HG03469 (cell line): ENCODE data around the gene CHERP.
A peak's percentile ranks its signal among the peaks of the same experiment; 100 is the strongest.
"Not testable (repeated sequence)": the region's sequence is repeated elsewhere in the genome, so short reads cannot be mapped to it uniquely, and the experiment has no call there.

ENCODE experiments used
- ATAC-seq: cut with Tn5 transposase; IDR thresholded peaks from one replicate; pipeline ENCODE4 v1.9.1; 2021; ENCODE audit warnings: mild to moderate bottlenecking, moderate library complexity, moderate number of reproducible peaks; ENCODE audit not compliant: unreplicated experiment

CHERP gene

DNA sequence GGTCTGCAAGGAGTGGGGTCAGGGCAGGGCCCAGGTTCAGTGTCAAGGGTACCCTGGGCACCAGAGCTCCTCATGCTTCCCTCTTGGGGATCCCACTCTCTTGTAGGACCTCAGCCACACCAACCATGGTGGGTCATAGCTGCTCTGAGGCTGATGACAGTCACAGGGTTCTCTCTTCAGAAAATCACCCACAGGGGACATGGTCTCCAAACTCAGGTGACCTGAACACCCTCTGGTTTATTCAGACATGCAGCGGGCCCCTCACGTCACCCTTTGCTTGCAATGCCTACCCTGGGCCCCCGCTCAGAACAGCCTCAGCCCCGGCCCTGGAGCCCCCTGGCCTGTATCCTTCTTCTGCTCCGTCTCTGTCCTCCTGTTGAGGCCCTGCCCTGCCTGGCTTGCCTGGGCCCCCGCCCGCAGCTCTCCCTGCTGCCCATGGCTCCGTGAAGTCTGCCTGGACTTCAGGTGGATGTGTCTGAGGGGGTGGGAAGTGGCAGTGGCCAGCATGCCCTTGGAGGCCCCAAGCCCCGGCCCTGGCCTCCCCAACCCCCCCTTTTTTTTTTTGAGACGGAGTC, 20.4 kb downstream of the CHERP start:
- no peak for ATAC-seq

DNA sequence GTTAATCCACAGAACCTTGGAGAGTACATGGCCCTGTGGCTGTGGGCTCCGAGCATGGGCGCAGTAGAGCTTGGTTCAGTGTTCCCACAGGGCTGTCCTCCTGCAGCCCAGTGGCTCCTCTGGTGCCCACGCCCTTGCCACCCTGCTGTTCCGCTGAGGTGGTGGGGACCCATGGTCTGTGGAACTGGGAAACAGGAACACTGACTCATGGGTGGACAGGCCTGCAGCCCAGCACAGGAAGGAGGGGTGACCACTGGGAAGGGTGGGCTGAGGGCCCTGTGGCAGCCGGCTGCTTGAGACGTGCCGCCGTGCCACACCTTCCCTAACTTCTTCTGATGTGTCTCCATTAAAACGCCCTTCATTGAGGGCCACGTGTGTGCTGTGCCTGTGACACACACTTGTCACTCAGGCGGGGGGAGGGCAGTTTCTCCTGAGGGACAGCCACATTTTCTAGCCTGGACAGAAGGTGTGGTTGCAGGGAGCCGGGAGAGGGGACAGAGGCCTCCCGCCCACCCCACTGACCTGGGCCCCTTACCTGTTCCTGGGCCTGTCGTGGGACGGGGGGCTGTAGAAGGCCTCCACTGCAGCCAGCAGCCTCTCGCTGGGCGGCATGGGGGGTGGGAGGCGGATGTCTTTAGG, 21.1 kb downstream of the CHERP start:
- ATAC-seq: no peak

DNA sequence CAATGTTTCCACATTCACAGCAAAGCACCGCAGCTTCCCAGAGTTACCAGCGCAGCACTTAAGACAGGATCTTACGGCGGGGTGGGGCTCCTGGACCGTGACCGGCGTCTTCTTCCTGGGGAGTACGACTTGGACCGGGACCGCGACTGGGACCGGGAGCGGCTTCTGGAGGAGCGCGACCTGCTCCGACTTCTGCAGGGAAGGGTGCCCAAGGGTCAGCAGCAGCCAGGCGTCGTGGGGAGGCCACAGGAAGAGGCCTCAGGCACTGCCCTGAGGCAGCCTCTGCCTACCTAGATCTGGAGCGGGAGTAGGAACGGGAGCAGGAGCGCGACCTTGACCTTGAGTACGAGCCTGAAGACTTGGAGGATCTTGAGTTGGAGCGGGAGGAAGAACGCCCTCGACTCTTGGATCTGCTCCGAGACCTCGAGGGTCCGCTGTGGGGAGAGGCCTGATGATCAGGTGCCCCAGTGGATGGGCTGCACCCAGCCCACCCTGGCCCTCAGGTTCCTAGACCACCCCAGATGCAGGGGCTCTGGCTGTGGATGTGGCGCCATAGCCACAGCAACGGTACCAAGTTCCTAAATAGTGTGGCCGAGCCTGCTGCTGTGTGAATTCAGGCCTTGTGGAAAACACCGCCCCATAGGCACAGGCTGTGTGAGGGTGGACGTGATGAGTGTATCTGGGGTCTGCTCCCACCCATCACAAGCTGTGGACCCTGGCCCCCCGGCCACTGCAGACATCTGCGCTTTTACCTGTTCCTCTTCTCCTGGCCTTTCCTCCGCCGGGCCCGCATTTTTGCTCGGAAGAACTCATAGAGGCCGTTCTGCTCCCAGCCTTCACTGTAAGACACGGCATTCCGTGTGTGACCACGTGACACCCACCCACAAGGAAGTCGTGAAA, 21.9 kb downstream of the CHERP start:
- no peak for ATAC-seq

DNA sequence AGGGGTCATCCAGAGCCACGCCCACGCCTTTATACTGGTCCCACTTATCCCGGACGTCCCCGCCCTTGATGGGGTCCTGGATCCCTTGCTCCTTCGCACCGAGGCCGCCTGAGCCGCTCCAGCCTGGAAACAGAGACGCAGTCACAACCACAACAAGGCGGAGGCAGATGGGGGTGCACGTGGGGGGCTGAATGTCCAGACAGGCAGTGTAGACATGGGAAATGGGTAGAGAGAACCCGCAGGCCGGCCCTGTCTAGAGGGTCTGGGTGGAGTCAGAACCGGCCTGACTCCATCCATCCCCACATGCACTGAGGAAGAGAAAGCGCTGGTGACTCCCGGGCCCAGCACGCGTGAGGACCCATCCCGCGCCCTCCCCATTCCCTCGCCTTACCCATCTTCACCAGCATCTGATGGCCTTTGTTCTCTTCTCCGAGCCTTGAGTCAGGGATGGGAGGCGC, 23.0 kb downstream of the CHERP start:
- no peak for ATAC-seq

DNA sequence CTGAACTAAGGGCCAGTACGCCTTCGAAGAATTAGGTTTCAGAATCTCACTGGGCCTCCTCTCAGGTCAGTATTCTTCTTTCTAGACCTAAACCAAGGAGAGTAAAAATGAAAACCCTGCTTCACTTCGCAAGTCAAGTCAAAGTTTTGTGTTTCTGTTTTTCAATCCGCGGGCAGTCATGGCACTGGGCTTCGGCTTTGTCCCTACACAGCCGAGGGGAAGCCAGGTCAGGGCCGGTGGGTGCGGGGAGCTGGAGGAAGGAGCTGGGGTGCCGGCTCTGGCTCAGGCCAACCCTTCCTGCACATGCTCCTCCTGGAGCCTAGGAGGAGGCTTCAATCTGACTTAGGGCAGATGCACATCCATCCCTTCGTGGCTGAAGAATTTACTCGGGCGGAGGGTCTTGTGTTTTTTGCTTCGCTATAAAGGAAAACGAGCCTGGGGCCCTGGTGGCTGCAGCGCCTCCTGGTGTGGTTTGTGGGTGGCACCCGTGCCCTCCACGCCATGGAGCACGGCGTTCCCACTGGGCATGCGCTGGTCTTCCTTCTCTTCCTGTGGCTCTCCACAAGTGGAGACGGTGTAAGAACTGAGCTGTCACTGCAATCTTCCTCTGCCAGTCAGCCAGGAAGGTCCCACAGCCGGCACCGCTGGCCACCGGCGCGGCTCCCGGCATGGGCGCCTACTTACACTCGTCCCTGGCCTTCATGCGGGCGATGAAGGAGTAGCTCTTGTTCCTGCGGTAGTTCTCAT, 23.6 kb downstream of the CHERP start:
- no peak for ATAC-seq

DNA sequence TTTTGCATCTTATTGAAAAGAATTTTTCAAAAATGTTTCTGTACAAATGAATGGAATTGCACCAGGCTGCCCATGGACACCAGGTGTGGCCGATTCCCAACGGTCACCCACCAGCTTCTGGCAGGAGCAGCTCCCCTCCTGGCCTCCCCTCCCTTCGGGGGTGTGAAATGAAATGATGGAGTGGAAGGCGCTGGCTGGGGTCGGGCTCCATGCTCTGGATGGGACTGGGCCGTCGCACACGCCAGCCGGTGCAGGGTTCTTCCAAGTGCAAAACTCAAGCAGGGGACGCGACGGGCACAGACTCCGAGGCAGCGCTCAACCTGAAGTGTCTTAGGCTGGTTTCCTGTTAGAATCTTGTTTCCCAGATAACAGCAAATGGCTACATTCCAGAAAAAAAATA, 24.2 kb downstream of the CHERP start:
- ATAC-seq: no peak

DNA sequence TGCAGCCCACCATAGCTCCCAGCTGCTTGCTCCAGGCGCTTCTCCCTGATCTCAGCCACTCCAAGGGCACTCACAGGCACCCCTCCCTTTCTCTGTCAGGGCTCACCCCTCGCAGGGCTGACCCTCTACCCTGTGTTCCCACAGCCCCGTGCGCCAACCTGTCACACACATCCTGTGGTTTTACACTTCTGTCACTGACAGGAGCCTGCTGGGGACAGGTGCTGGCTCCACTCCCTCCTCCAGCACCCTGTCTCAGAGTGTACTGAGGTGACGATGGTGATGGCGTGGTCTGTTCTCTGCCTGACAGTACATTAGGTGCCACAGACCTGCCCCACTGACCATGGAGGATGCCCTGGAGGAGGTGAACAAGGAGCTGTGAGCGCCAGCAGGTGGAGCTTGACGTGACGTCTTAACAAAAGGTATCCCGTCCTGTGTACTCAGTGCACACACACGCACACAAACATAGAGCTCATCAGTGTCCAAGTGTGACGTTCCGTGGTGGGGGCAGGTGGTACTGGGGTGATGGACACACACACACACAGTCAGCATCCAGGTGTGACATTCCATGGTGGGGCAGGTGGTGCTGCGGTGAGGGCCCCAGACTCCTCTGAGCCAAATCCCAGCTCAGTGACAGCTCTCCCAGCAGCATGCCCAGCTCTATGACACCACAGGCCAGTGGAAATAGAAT, 25.2 kb downstream of the CHERP start:
- ATAC-seq: no peak

DNA sequence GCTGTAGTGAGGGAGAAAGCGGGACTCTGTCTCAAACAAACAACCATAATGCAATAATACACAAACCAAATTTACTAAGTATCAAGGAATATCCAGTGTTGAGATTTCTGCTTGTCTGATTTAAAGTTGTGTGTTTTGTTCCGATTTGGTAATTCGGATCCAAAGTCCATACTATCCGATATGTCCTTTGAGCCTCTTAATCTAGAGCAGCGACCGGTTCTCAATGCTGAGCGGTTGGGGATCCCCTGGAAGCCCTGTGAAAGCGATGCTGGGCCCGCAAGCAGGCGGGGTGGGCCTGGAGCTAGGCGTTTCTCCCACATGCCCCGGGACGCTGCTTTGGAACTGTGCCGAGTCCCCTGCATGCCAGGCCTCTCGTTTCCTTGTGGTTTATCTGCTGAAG, 25.9 kb downstream of the CHERP start:
- no peak for ATAC-seq

DNA sequence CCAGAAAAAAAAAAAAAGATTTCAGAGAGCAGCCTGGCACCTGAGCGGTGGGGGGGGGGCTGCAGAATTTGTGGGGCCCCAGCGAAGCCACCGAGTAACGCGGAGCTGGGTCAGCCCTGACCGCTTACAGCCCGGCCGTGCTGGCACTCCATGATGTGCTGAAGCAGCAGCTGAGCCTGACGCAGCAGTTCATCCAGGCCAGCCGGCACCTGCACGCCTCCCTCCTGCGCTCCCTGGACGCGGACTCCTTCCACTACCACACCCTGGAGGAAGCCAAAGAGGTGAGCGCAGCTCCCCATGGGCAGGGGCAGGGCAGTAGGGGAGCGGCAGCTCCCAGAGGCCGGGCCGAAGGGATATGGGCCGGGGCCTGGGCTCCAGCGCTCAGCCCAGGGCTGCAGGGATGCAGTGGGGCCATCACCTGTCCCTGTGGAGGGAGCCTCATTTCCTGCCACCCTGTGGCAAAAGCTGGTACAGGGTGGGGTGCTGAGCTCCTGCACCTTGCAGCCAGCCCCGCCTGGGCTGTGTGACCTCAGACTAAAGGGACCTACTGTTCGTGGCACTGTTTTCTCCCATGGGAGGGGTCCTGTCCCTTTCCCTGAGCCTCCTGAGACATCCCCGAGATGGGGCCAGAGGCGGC, 27.7 kb downstream of the CHERP start:
- ATAC-seq: no peak

DNA sequence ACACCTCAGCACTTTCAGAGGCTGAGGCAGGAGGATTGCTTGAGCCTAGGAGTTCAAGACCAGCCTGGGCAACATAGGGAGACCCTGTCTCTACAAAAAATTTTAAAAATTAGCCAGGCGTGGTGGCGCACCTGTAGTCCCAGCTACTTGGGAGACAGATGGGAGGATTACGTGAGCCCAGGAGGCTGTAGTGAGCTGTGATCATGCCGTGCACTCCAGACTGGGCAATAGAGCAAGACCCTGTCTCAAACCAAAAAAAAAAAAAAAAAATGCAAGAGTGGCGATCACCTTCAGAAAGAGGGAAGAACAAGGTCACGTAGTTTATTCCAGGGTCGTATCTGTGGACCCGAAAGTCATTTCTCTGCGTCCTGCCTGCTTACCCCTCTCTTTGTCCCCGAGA, 29.6 kb downstream of the CHERP start:
- not testable (repeated sequence) for ATAC-seq

DNA sequence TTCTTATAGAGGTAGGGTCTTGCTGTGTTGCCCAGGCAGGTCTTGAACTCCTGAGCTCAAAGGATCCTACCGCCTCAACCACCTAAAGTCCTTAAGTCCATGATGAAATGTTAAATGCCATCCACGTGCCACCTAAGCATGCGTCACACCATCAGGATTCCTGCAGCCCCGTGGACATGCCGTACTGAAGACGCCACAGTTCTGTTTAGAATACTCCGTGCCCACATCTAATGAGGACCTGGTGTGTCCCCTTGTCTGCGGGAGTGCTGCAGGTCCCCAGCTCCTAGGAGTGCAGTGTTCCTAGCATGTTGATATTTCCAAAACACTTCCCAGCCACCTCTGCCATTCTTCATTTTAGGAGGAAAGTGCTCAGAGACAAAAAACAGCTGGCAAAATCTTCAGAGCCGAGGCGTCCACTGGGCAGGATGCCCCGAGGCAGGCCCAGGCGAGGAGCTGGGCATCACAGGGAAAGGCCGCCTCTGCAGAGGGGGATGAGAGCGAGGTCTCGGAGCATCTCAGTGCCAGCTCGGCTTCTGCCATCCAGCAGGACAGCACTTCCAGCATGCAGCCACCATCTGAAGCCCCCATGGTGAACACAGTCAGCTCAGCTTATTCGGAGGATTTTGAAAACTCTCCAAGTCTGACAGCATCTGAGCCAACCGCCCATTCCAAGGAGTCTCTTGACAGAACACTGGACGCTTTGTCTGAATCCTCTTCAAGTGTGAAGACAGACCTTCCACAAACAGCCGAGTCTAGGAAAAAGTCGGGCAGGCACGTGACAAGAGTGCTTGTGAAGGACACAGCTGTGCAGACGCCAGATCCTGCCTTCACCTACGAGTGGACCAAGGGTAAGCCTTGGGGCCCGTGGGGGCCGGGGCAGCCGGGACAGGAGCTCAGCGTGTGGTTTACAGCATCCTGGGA, 32.8 kb downstream of the CHERP start:
- no peak for ATAC-seq

DNA sequence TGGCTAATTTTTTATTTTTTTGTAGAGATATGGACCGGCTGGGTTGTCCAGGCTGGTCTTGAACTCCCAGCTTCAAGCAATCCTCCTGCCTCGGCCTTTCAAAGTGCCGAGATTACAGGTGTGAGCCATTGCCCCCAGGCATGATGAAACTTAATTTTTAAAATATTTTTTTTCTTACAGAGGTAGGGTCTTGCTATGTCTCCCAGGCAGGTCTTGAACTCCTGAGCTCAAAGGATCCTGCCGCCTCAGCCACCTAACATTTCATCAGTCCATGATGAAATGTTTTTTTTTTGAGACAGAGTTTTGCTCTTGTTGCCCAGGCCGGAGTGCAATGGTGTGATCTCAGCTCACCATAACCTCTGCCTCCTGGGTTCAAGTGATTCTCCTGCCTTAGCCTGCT, 33.7 kb downstream of the CHERP start:
- no peak for ATAC-seq

DNA sequence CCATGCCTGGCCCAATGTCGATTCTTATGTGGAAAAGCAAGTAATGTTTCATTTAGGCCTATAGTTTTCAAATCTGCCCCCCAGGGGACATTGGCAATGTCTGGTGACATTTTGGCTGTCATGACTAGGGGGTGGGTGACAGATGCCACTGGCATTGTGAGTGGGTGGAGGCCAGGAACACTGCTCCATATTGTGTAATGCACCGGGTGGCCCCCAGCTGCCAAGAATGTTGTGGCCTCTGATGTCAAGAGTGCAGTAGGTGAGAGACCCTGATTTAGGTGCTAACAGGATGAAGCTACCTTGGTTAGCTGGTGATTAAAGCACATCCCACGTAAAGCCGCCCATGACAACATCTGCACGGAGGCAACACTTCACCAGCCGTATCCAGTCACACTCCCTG, 35.3 kb downstream of the CHERP start:
- ATAC-seq: no peak

DNA sequence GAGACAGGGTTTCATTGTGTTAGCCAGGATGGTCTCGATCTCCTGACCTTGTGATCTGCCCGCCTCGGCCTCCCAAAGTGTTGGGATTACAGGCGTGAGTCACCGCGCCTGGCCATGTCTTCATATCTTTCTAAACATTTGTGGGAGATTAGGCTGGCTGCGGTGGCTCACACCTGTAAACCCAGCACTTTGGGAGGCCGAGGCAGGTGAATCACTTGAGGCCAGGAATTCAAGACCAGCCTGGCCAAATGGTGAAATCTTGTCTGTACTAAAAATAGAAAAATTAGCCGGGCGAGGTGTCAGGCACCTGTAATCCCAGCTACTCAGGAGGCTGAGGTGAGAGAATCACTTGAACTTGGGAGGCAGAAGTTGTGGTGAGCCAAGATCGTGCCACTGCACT, 36.1 kb downstream of the CHERP start:
- not testable (repeated sequence) for ATAC-seq

DNA sequence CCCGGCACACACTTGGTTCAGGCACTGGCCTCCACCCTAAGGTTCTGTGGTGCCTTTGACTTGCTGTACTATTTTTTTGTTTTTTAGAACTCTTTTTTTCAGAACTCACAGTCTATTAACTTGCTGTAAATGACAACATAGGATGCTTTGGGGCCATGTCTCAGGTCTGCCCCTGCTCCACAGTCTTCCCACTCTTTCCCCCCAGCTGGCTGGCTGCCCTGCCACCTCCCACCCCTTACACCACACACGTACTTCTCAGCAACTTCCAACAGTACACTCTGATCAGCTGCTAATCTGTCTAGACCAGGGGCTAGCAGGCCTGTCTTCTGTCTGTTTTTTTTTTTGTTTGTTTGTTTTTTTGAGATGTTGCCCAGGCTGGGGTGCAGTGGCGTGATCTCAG, 38.0 kb downstream of the CHERP start:
- ATAC-seq: no peak

DNA sequence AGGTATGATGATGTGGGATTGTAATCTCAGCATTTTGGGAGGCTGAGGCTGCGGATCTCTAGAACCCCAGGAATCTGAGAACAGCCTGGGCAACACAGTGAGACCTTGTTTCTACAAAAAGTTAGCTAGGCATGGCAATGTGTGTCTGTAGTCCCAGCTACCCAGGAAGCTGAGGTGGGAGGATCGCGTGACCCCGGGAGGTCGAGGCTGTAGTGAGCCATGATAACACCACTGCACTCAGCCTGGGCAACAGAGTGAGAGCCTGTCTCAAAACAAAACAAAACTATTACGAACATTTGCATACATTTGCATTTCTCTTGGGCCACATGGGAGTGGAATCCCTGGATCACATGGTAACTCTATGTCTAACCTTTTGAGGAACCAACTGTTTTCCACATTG, 44.4 kb downstream of the CHERP start:
- no peak for ATAC-seq

DNA sequence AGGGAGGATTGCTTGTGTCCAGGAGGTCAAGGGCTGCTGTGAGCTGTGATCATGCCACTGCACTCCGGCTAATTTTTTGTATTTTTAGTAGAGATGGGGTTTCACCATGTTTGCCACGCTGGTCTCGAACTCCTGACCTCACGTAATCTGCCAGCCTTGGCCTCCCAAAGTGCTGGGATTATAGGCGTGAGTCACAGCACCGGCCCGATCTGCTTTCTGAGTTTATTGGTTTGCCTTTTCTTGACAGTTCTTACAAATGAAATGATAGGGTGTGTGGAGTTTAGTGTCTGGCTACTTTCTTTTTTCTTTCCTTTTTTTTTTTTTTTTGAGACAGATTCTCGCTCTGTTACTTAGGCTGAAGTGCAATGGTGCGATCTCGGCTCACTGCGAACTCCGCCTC, 45.2 kb downstream of the CHERP start:
- ATAC-seq: no peak

DNA sequence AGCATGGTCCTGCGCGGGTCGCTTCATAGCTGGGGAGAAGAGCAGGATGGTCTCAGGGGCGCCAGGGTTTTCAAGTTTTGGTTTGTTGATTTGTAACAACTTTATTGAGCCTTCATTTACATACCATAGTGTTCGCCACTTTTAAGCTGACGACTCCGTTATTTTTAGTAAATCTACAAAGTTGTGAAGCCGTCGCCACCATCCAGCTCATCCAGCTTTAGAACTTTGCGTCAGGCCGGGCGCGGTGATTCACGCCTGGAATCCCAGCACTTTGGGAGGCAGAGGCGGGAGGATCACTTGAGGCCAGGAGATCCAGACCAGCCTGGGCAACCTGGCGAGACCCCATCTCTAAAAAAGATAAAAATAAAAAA, 45.6 kb downstream of the CHERP start:
- ATAC-seq: no peak

DNA sequence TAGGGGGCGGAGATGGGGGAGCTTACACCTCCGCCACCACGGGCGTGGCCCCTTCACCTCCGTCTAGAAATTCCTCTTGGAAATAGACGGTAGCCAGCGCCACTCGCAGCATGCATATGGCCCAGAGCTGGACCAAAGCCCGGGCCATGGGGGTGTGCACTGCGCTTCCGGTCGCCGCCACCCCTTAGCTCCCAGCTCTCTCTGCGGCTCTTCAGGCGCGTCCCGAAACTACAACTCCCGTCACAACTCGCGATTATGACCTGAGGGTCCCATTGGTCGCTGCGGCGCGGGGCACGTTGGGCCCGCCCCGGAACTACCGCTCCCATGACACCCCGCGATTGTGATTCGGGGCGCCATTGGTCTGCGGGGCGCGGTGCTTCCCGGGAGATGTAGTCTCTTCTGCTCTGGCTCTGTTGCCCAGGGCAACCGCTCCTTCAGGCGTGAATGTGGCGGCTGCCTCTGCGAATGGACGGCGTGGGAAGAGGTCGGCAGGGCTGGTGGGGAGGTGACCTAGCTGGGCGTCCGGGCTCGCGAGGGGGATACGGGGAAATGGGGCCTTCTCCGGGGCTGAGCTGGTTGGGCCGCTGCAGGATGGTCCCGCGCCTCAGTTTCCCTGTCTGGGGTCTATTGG, 46.1 kb downstream of the CHERP start, which contains the start of the genes C19orf44 and CALR3:
TSS of gene C19orf44 (plus strand) at position 413 of the 631 bp plus-strand sequence. CDS start 4,399 bp downstream, outside the sequence.
TSS of gene CALR3 (minus strand) at position 186 of the 631 bp plus-strand sequence. CDS start at position 148, 38 bp downstream.
- ATAC-seq: peak; percentile 91
